Left lung (tissue), 10 donors: Measurements from ENCODE around the gene IQSEC2. TPM values are rescaled to one million over a fixed set of nuclear protein-coding genes. Genes with fewer than 3 reads are reported as not detected.

Experiments used
- ATAC-seq: fragments of 200-7000 bp; cut with Tn5 transposase; one replicate; pipeline ENCODE4 v1.9.1; 2020; ENCODE audit warnings: moderate library complexity
- DNase-seq, 4 donors: peaks; one replicate each; pipeline ENCODE4 v3.0.0-alpha.2; 2013 to 2020
- H3K27ac ChIP-seq, 2 donors: fragments of 200-600 bp; sonication (generic) in 1 of 2; one replicate each; pipeline versions ENCODE4 v1.5.0 to v1.8.0; 2020 to 2021
- H3K27me3 ChIP-seq, 2 donors: fragments of 200-600 bp; sonication (generic) in 1 of 2; one replicate each; pipeline versions ENCODE4 v1.5.0 to v1.8.0; 2020 to 2021
- H3K36me3 ChIP-seq, 2 donors: fragments of 200-600 bp; sonication (generic) in 1 of 2; one replicate each; pipeline versions ENCODE4 v1.5.0 to v1.8.0; 2020 to 2021
- H3K4me1 ChIP-seq, 2 donors: fragments of 200-600 bp; one replicate each; pipeline ENCODE4 v1.8.0; 2021
- H3K4me3 ChIP-seq, 2 donors: fragments of 200-600 bp; sonication (generic) in 1 of 2; one replicate each; pipeline versions ENCODE4 v1.5.0 to v1.8.0; 2020 to 2021; ENCODE audit warnings: mild to moderate bottlenecking in 1 of 2
- H3K9me3 ChIP-seq, 2 donors: fragments of 200-600 bp; sonication (generic) in 1 of 2; one replicate each; pipeline versions ENCODE4 v1.5.0 to v1.8.0; 2020 to 2021
- CTCF ChIP-seq, 2 donors: fragments of 200-600 bp; sonication (generic) in 1 of 2; IDR thresholded peaks; one replicate each; pipeline versions ENCODE4 v1.5.0 to v1.8.0; 2021; ENCODE audit warnings: antibody characterized with exemption in 2 of 2
- intact Hi-C, 2 donors: fragments of 100-400 bp; cut with DNase I; formaldehyde crosslinking; loops; one replicate each; pipeline versions ENCODE4 v1.11.2 to v1.14.2; 2022
- polyA plus RNA-seq, 6 donors: library from polyadenylated mRNA; unstranded; fragments of 120-200 nt; gene quantifications; one replicate each; pipeline ENCODE4 v1.2.1, GENCODE V29; 2013; ENCODE audit not compliant: insufficient read length in 6 of 6
- total RNA-seq, 2 donors: library from RNA; stranded (reverse); fragmentation: NEBNext Ultra II Directional; extraction: Animal tissue kit (Norgen Biotek cat#: 25700); gene quantifications; one replicate each; pipeline ENCODE4 v1.2.1, GENCODE V29; 2021
- donor health status: DM: no; HTN: yes; CAD: no.
- donor health status: DM: no; HTN: no; CAD: no.

Gene IQSEC2
- total and polyA plus RNA-seq, 8 donors: 13.6 to 17.3 (median 15.0) TPM

GRCh38 chrX:53257166-53257565, 24.2 kb downstream of the IQSEC2 start:
- no peak for TF ChIP-seq CTCF (IDR thresholded peaks at IDR 0.05)
- intact Hi-C loops: no loop called here
- no peak overlapping the region for H3K27ac ChIP-seq
- H3K36me3 ChIP-seq: no peaks in the 10 kb centered on the region
- no peak for DNase-seq
- ATAC-seq: no peak
- H3K27me3 ChIP-seq: peaks cover 0 to 11% of the 10 kb centered on the region in 2 donors
- no peak overlapping the region for H3K4me3 ChIP-seq
- H3K9me3 ChIP-seq: no peaks in the 10 kb centered on the region
- H3K4me1 ChIP-seq: peaks cover 0 to under 1% of the 10 kb centered on the region in 2 donors

- Histone ChIP-seq H3K27ac (no peak overlapping the region), H3K4me1 (no peaks in the 10 kb centered on the region), H3K27me3 (peaks cover 0 to 11% of the 10 kb centered on the region in 2 donors), H3K4me3 (no peak overlapping the region), H3K36me3 (no peaks in the 10 kb centered on the region), H3K9me3 (no peaks in the 10 kb centered on the region)
- no peak for DNase-seq
- intact Hi-C loops: no loop called here
- TF ChIP-seq CTCF (IDR thresholded peaks at IDR 0.05): no peak
- ATAC-seq: no peak
These were observed 24.8 kb downstream of the IQSEC2 start for GRCh38 chrX:53256446-53257041.

- H3K36me3 ChIP-seq: no peaks in the 10 kb centered on the region
- no peaks in the 10 kb centered on the region for H3K4me1 ChIP-seq
- ATAC-seq: no peak
- H3K4me3 ChIP-seq: no peak overlapping the region
- DNase-seq: no peak
- no peak for TF ChIP-seq CTCF (IDR thresholded peaks at IDR 0.05)
- intact Hi-C loops: no loop called here
- no peak overlapping the region for H3K27ac ChIP-seq
- H3K9me3 ChIP-seq: no peaks in the 10 kb centered on the region
- peaks cover 0 to 11% of the 10 kb centered on the region in 2 donors for H3K27me3 ChIP-seq
These were observed 25.6 kb downstream of the IQSEC2 start for GRCh38 chrX:53255738-53256191.

- no peak for TF ChIP-seq CTCF (IDR thresholded peaks at IDR 0.05)
- no peak for DNase-seq
- no peak for ATAC-seq
- Histone ChIP-seq H3K9me3 (no peaks in the 10 kb centered on the region), H3K36me3 (peaks cover 0 to 7% of the 10 kb centered on the region in 2 donors), H3K4me3 (no peak overlapping the region), H3K4me1 (no peaks in the 10 kb centered on the region), H3K27me3 (peaks cover 0 to 11% of the 10 kb centered on the region in 2 donors), H3K27ac (no peak overlapping the region)
- intact Hi-C loops: no loop called here
These were observed 26.6 kb downstream of the IQSEC2 start for GRCh38 chrX:53254570-53255461.
